K562 (cell line): ENCODE results near the gene RNASET2. TPM values are rescaled to one million over a fixed set of nuclear protein-coding genes. Genes with fewer than 3 reads are reported as not detected.
A peak's percentile ranks its signal among the peaks of the same experiment; 100 is the strongest.

Experiments used
- ATAC-seq: fragments of 200-7000 bp; cut with Tn5 transposase; 3 replicates; pipeline ENCODE4 v1.9.1; 2020; ENCODE audit warnings: moderate library complexity
- BruUV-seq: library from RNA; stranded (reverse); fragments of 400-500 nt; replicated peaks from 2 replicates; lab custom pipeline; 2021; lab: Mats Ljungman, UMichigan
- CTCF ChIA-PET: fragments of 300-600 bp; formaldehyde crosslinking; extraction: SDS; loops from one replicate; lab custom pipeline; 2021; ENCODE audit warnings: low intra/inter-chr PET ratio; lab: Yijun Ruan, JAX
- POLR2A ChIA-PET: fragments of 300-600, 350-650 bp; sonication (Branson Sonifier 250); formaldehyde crosslinking; extraction: SDS; loops from one replicate; lab custom pipeline; 2021; ENCODE audit warnings: antibody characterized with exemption, inconsistent platforms; lab: Yijun Ruan, JAX
- DNase-seq, 4 experiments: peaks; one replicate each; pipeline versions ENCODE4 v3.0.0 to v3.0.0-alpha.2; 2011 to 2018; ENCODE audit warnings: low spot score in 3 of 4, mixed read lengths in 3 of 4; ENCODE audit errors: extremely low read depth in 1 of 4
- FAIRE-seq: peaks from 2 replicates; lab custom pipeline; 2011; peaks lifted over from hg19 to GRCh38; lab: Jason Lieb, UNC
- H2AFZ ChIP-seq: 2 replicates; pipeline ENCODE4 v1.6.0; 2011; ENCODE audit warnings: low read depth, low read length, control low read depth, inconsistent platforms
- H3K27ac ChIP-seq: fragments of 200-600 bp; 3 replicates; pipeline ENCODE4 v1.8.0; 2011; ENCODE audit warnings: low read depth, mild to moderate bottlenecking, control low read depth, inconsistent platforms, low read length, moderate library complexity, mixed read lengths; ENCODE audit errors: extremely low read depth
- H3K27me3 ChIP-seq, 2 experiments: fragments of 300-600 bp in 1 of 2; 2 replicates in 1 of 2; 3 replicates in 1 of 2; pipeline versions ENCODE4 v1.6.0 to v1.8.0; 2011; ENCODE audit warnings: inconsistent platforms in 2 of 2, low read length in 2 of 2, mild to moderate bottlenecking in 1 of 2, mixed read lengths in 1 of 2, moderate library complexity in 1 of 2; ENCODE audit not compliant: control insufficient read depth in 2 of 2, insufficient read depth in 2 of 2
- H3K36me3 ChIP-seq: fragments of 300-600 bp; 3 replicates; pipeline ENCODE4 v1.8.0; 2011; ENCODE audit warnings: mild to moderate bottlenecking, low read length, inconsistent platforms; ENCODE audit not compliant: control insufficient read depth, insufficient read depth
- H3K4me1 ChIP-seq, 2 experiments: fragments of 200-600 bp in 1 of 2; replicated peaks in 1 of 2; 2 replicates in 1 of 2; 3 replicates in 1 of 2; pipeline versions ENCODE4 v1.5.1 to v1.8.0; 2011; ENCODE audit warnings: inconsistent platforms in 2 of 2, low read length in 2 of 2, mild to moderate bottlenecking in 1 of 2, mixed read lengths in 1 of 2, moderate library complexity in 1 of 2; ENCODE audit not compliant: control insufficient read depth in 2 of 2, insufficient read depth in 2 of 2
- H3K4me2 ChIP-seq: 2 replicates; pipeline ENCODE4 v1.6.1; 2011; ENCODE audit warnings: low read length, control low read depth, inconsistent platforms, mixed read lengths; ENCODE audit not compliant: insufficient read depth
- H3K4me3 ChIP-seq: fragments of 200-600 bp; sonication (generic), shearing (Covaris generic); 2 replicates; pipeline ENCODE4 v1.5.1; 2016; ENCODE audit warnings: control low read depth, inconsistent platforms
- H3K79me2 ChIP-seq: fragments of 200-600 bp; 3 replicates; pipeline ENCODE4 v1.8.0; 2011; ENCODE audit warnings: low read length, inconsistent platforms; ENCODE audit not compliant: control insufficient read depth, insufficient read depth
- H3K9ac ChIP-seq, 2 experiments: 2 replicates each; pipeline versions ENCODE4 v1.6.0 to v1.6.1; 2011; ENCODE audit warnings: low read depth in 2 of 2, low read length in 2 of 2, control low read depth in 1 of 2, inconsistent platforms in 1 of 2, mild to moderate bottlenecking in 1 of 2, mixed read lengths in 1 of 2; ENCODE audit not compliant: insufficient read depth in 1 of 2
- H3K9me1 ChIP-seq: one replicate; pipeline ENCODE4 v1.6.0; 2011; ENCODE audit warnings: inconsistent platforms, mild to moderate bottlenecking, low read length, moderate library complexity; ENCODE audit not compliant: control insufficient read depth, insufficient read depth
- H3K9me3 ChIP-seq: replicated peaks from 2 replicates; pipeline ENCODE4 v1.5.1; 2011; ENCODE audit warnings: low read depth, low read length, inconsistent platforms; ENCODE audit not compliant: control insufficient read depth, insufficient read depth
- H4K20me1 ChIP-seq: replicated peaks from 2 replicates; pipeline ENCODE4 v1.6.1; 2011; ENCODE audit warnings: low read length, inconsistent platforms, mixed read lengths; ENCODE audit not compliant: control insufficient read depth, insufficient read depth
- AFF1 ChIP-seq, 2 experiments: fragments of 450-650 bp; IDR thresholded peaks; 2 replicates each; pipeline ENCODE4 v1.6.1; 2018; ENCODE audit warnings: mild to moderate bottlenecking in 2 of 2, low read depth in 1 of 2; ENCODE audit not compliant: partially characterized antibody in 2 of 2
- CREBBP ChIP-seq: IDR thresholded peaks from one replicate; pipeline ENCODE4 v1.6.1; 2012; ENCODE audit warnings: low read depth, mild to moderate bottlenecking, control low read depth, inconsistent platforms, low read length
- E2F5 ChIP-seq: sonication (generic); formaldehyde crosslinking; IDR thresholded peaks from 2 replicates; pipeline ENCODE4 v1.8.0; 2022; ENCODE audit warnings: mild to moderate bottlenecking, missing genetic modification reagents
- EHMT2 ChIP-seq: fragments of 450-650 bp; IDR thresholded peaks from 2 replicates; pipeline ENCODE4 v1.6.1; 2018; ENCODE audit warnings: antibody characterized with exemption
- FOXM1 ChIP-seq, 2 experiments: fragments of 450-650 bp in 1 of 2; sonication (generic) in 1 of 2; formaldehyde crosslinking in 1 of 2; IDR thresholded peaks; 2 replicates each; pipeline versions ENCODE4 v1.6.1 to v1.9.0; 2017 to 2022; ENCODE audit warnings: low read depth in 2 of 2, mild to moderate bottlenecking in 2 of 2, missing genetic modification reagents in 1 of 2, moderate library complexity in 1 of 2
- MTA3 ChIP-seq: fragments of 450-650 bp; formaldehyde crosslinking; IDR thresholded peaks from 2 replicates; pipeline ENCODE4 v1.6.1; 2017; ENCODE audit warnings: mild to moderate bottlenecking, borderline replicate concordance
- NCOA1 ChIP-seq: fragments of 450-650 bp; IDR thresholded peaks from 2 replicates; pipeline ENCODE4 v1.6.1; 2016; ENCODE audit warnings: low read depth
- PHF20 ChIP-seq: fragments of 450-650 bp; IDR thresholded peaks from 2 replicates; pipeline ENCODE4 v1.6.1; 2018; ENCODE audit not compliant: partially characterized antibody
- VEZF1 ChIP-seq: fragments of 200-800 bp; sonication (Bioruptor generic); IDR thresholded peaks from 2 replicates; pipeline ENCODE4 v1.6.1; 2017; ENCODE audit warnings: missing genetic modification characterization, missing compliant biosample characterization
- ZNF507 ChIP-seq: conservative IDR thresholded peaks from 2 replicates; pipeline ENCODE4 v1.6.1; 2017; ENCODE audit warnings: missing genetic modification characterization, missing compliant biosample characterization
- ZNF589 ChIP-seq: fragments of 200-800 bp; sonication (Bioruptor generic); IDR thresholded peaks from 2 replicates; pipeline ENCODE4 v1.6.1; 2016; ENCODE audit warnings: low read depth, missing genetic modification characterization, missing compliant biosample characterization
- ZNF778 ChIP-seq: fragments of 450-650 bp; formaldehyde crosslinking; IDR thresholded peaks from 2 replicates; pipeline ENCODE4 v1.4.0; 2020; ENCODE audit warnings: mild to moderate bottlenecking, moderate library complexity
- ZZZ3 ChIP-seq: fragments of 450-650 bp; IDR thresholded peaks from 2 replicates; pipeline ENCODE4 v1.6.1; 2016; ENCODE audit warnings: antibody characterized with exemption, mild to moderate bottlenecking, moderate library complexity
- WGBS: fragments of 100-300 bp; shearing (Covaris generic); methylation state at CpG from one replicate; pipeline ENCODE4 v1.1.6; 2016; ENCODE audit warnings: low coverage, mixed read lengths; ENCODE audit not compliant: insufficient coverage; ENCODE audit errors: missing lambda C conversion rate; 5-methylcytosine and 5-hydroxymethylcytosine counted together
- in situ Hi-C: fragments of 300-500 bp; cut with MboI; formaldehyde crosslinking; loops from 4 replicates; pipeline ENCODE4 v1.15.0; 2018; ENCODE audit warnings: inconsistent platforms, mixed read lengths
- intact Hi-C: fragments of 100-400 bp; cut with micrococcal nuclease; formaldehyde crosslinking; loops from 2 replicates; pipeline ENCODE4 v1.14.2; 2022
- polyA plus RNA-seq, 8 experiments: library from polyadenylated mRNA; depleted of rRNA in 4 of 8; stranded (reverse) in 5 of 8; unstranded in 3 of 8; fragments of >200 nt; fragmentation: Nextera tagmentation in 2 of 8; fragmentation: Illumina TruSeq in 1 of 8; extraction: Ambion mirVana in 2 of 8; extraction: Trizol in 1 of 8; gene quantifications; 2 replicates each; pipeline versions ENCODE4 v1.2.1 to v1.2.3, GENCODE V29; 2011 to 2014; ENCODE audit warnings: inconsistent platforms in 1 of 8, missing spikeins in 1 of 8
- total RNA-seq, 7 experiments: library from RNA; depleted of rRNA in 6 of 7; stranded (reverse); fragments of >200 nt in 6 of 7; fragmentation: Illumina TruSeq in 2 of 7; extraction: Trizol in 2 of 7; gene quantifications; 2 replicates each; pipeline versions ENCODE4 v1.2.1 to v1.2.3, GENCODE V29; 2011 to 2021; ENCODE audit warnings: low replicate concordance in 1 of 7

RNASET2 gene
- total and polyA plus RNA-seq, 9 of the 15 experiments (the other 6 are each of a cell fraction or from before 2014, with no cell fraction given) = 7.4 to 141 (median 91.3) TPM

- ChIA-PET POLR2A (interaction anchor here (0.8 to 1.1 kb wide), 3 partner anchors 16 to 177 kb away, joined by 3 read pairs; no protein-coding TSS in a partner anchor), CTCF (no interaction called here)
- intact Hi-C loops (no loop called here), in situ Hi-C loops (loop anchor here (10.0 kb wide), 1 partner anchor 184 kb away; no protein-coding TSS in a partner anchor)
- Histone ChIP-seq H3K4me1 (peaks cover 22 to 34% of the 10 kb centered on the region in 2 experiments), H3K4me2 (peak overlapping the region; percentile 54), H3K36me3 (no peaks in the 10 kb centered on the region; the same call in 2 of the 3 replicates), H3K79me2 (peaks cover 11% of the 10 kb centered on the region), H3K9me1 (no peaks in the 10 kb centered on the region), H4K20me1 (no peaks in the 10 kb centered on the region), H3K4me3 (no peak overlapping the region), H3K27ac (peak overlapping the region; percentile 67), H3K9ac (no peak overlapping the region), H3K9me3 (peaks cover 3% of the 10 kb centered on the region), H3K27me3 (no peaks in the 10 kb centered on the region), H2AFZ (peak overlapping the region; percentile 58)
- FAIRE-seq (peak; percentile 69), ATAC-seq (no peak), DNase-seq (peak in 2 of 4 experiments; percentile 45 to 61)
- BruUV-seq = no TSS peak
- 44% methylated on average over 12 of the region's 13 CpGs for WGBS
- TF ChIP-seq PHF20 = no peak
- TF ChIP-seq VEZF1 = peak; percentile 67; the same call in 1 of the 2 replicates
- peak; percentile 66 for TF ChIP-seq FOXM1 (IDR thresholded peaks at IDR 0.05; ENCODE audit: low read depth)
- TF ChIP-seq FOXM1 (CRISPR knock-in tag; IDR thresholded peaks at IDR 0.05; ENCODE audit: low read depth) = no peak
- TF ChIP-seq ZNF589 (CRISPR knock-in tag) = no peak
- TF ChIP-seq EHMT2 = 0 out of 2 replicates have a peak, but pooled peaks have one; percentile 26
- no peak for TF ChIP-seq CREBBP
- no peak for TF ChIP-seq NCOA1
- 0 out of 2 replicates have a peak, but pooled peaks have one; percentile 14 for TF ChIP-seq MTA3
- TF ChIP-seq E2F5 (CRISPR knock-in tag) = no peak
- no peak for TF ChIP-seq ZNF778 (CRISPR knock-in tag)
- TF ChIP-seq AFF1 (IDR thresholded peaks at IDR 0.05; ENCODE audit: low read depth in 1 of 2, partially characterized antibody in 2 of 2) = no peak
- no peak for TF ChIP-seq ZZZ3
- TF ChIP-seq ZNF507 (tag) = no peak
Measured at GRCh38 chr6:166958926-166959861, 2.8 kb upstream of the RNASET2 start.
